GM19240 (cell line): ENCODE measurements around the gene SPTSSA.
"Not testable (repeated sequence)": the region's sequence is repeated elsewhere in the genome, so short reads cannot be mapped to it uniquely, and the experiment has no call there.

Experiments used
- DNase-seq: peaks from one replicate; pipeline ENCODE4 v3.0.0; 2011; ENCODE audit warnings: low spot score; ENCODE audit not compliant: insufficient read length

Gene SPTSSA

GRCh38 chr14:34462132-34462893, at the start of gene SPTSSA:
Gene SPTSSA, minus strand, starts transcription at chr14:34462240. Its CDS starts 33 bp downstream, at chr14:34462207.
- peak; percentile 94 for DNase-seq

- DNase-seq, result no peak
These were observed 45.8 kb upstream of the SPTSSA start for GRCh38 chr14:34507884-34508283.

- no peak for DNase-seq
These were observed 45.4 kb upstream of the SPTSSA start for GRCh38 chr14:34507459-34507858.

GRCh38 chr14:34505124-34505491, 43.1 kb upstream of the SPTSSA start:
- DNase-seq, result not testable (repeated sequence)

GRCh38 chr14:34504027-34504426, 42.0 kb upstream of the SPTSSA start:
- not testable (repeated sequence) for DNase-seq

- DNase-seq, result no peak
These were observed 40.6 kb upstream of the SPTSSA start for GRCh38 chr14:34502545-34503225.

GRCh38 chr14:34502001-34502400, 40.0 kb upstream of the SPTSSA start:
- no peak for DNase-seq

GRCh38 chr14:34501004-34501580, 39.1 kb upstream of the SPTSSA start:
- DNase-seq, result no peak

- DNase-seq, result no peak
These were observed 36.8 kb upstream of the SPTSSA start for GRCh38 chr14:34498684-34499412.

- no peak for DNase-seq
These were observed 34.9 kb upstream of the SPTSSA start for GRCh38 chr14:34496679-34497513.

GRCh38 chr14:34496007-34496678, 34.1 kb upstream of the SPTSSA start:
- no peak for DNase-seq

GRCh38 chr14:34489324-34489723, 27.3 kb upstream of the SPTSSA start:
- no peak for DNase-seq

- no peak for DNase-seq
These were observed 26.5 kb upstream of the SPTSSA start for GRCh38 chr14:34488528-34488927.

- no peak for DNase-seq
These were observed 22.7 kb upstream of the SPTSSA start for GRCh38 chr14:34484726-34485125.

- DNase-seq, result no peak
These were observed 20.4 kb upstream of the SPTSSA start for GRCh38 chr14:34482463-34482862.

- no peak for DNase-seq
These were observed 17.7 kb upstream of the SPTSSA start for GRCh38 chr14:34479694-34480093.

GRCh38 chr14:34478261-34478660, 16.2 kb upstream of the SPTSSA start:
- no peak for DNase-seq

- DNase-seq, result not testable (repeated sequence)
These were observed 14.0 kb upstream of the SPTSSA start for GRCh38 chr14:34476036-34476435.

- no peak for DNase-seq
These were observed 13.1 kb upstream of the SPTSSA start for GRCh38 chr14:34475163-34475562.

GRCh38 chr14:34474187-34474679, 12.2 kb upstream of the SPTSSA start:
- no peak for DNase-seq
